Keratinocyte (primary cell): ENCODE measurements around the gene BAZ2B.

Source experiments
- CTCF ChIP-seq, 3 experiments: IDR thresholded peaks in 1 of 3; conservative IDR thresholded peaks in 1 of 3; optimal IDR thresholded peaks in 1 of 3; 2 replicates in 2 of 3; 3 replicates in 1 of 3; pipeline versions ENCODE3 to v1.5.1; 2011; ENCODE audit warnings: low read length in 3 of 3, mild to moderate bottlenecking in 3 of 3, moderate library complexity in 2 of 3, control low read depth in 1 of 3, inconsistent platforms in 1 of 3; ENCODE audit not compliant: insufficient read depth in 2 of 3; ENCODE audit errors: extremely low read depth in 1 of 3
- EZH2 ChIP-seq: IDR thresholded peaks from one replicate; pipeline ENCODE4 v1.6.1; 2012; ENCODE audit warnings: inconsistent platforms, mild to moderate bottlenecking, low read length, moderate library complexity

GRCh38 chr2:159409116-159409800 lies 207.1 kb downstream of the BAZ2B start:
- TF ChIP-seq CTCF (optimal IDR thresholded peaks at IDR 0.05 in 1 of 3, IDR thresholded peaks at IDR 0.05 in 1 of 3, conservative IDR thresholded peaks at IDR 0.05 in 1 of 3; ENCODE audit: extremely low read depth in 1 of 3, insufficient read depth in 2 of 3, low read length in 3 of 3): no peak
- no peak for TF ChIP-seq EZH2
